GM12878 (cell line): Measurements from ENCODE around the gene DAZAP1.

Experiments used
- ATF3 ChIP-seq: IDR thresholded peaks from 2 replicates; pipeline ENCODE4 v1.6.1; 2011; ENCODE audit warnings: low read depth, mild to moderate bottlenecking, low read length, moderate library complexity, borderline replicate concordance; ENCODE audit errors: extremely low read depth
- JUND ChIP-seq: IDR thresholded peaks from 2 replicates; pipeline ENCODE4 v1.6.1; 2012; ENCODE audit warnings: low read depth, mild to moderate bottlenecking, low read length, improper control_type of control experiment, moderate library complexity
- NFYA ChIP-seq: IDR thresholded peaks from 2 replicates; pipeline ENCODE4 v1.6.1; 2011; ENCODE audit warnings: low read depth, mild to moderate bottlenecking, low read length, improper control_type of control experiment, borderline replicate concordance
- NRF1 ChIP-seq: conservative IDR thresholded peaks from 2 replicates; pipeline ENCODE4 v1.6.1; 2011; ENCODE audit warnings: mild to moderate bottlenecking, low read depth, low read length, improper control_type of control experiment
- POLR2A ChIP-seq: IDR thresholded peaks from 2 replicates; pipeline ENCODE4 v1.6.1; 2011; ENCODE audit warnings: low read depth, mild to moderate bottlenecking, low read length
- POLR2AphosphoS5 ChIP-seq: IDR thresholded peaks from 2 replicates; pipeline ENCODE4 v1.6.1; 2011; ENCODE audit warnings: mild to moderate bottlenecking, low read length, inconsistent platforms
- SMARCA5 ChIP-seq: fragments of 450-650 bp; IDR thresholded peaks from 2 replicates; pipeline ENCODE4 v1.6.1; 2017; ENCODE audit warnings: mild to moderate bottlenecking
- TAF1 ChIP-seq: IDR thresholded peaks from 2 replicates; pipeline ENCODE4 v1.6.1; 2011; ENCODE audit warnings: mild to moderate bottlenecking, low read depth, low read length, borderline replicate concordance
- TF ChIP-seq, protein P1 (sequence below): fragments of 450-650 bp; IDR thresholded peaks from 2 replicates; pipeline ENCODE4 v1.6.1; 2016; ENCODE audit warnings: mild to moderate bottlenecking
- TF ChIP-seq, protein P2 (sequence below): IDR thresholded peaks from 2 replicates; pipeline ENCODE4 v1.6.1; 2012; ENCODE audit warnings: low read depth, low read length, improper control_type of control experiment
- TF ChIP-seq, protein P3 (sequence below), 3 experiments: IDR thresholded peaks in 2 of 3; conservative IDR thresholded peaks in 1 of 3; 2 replicates each; pipeline ENCODE4 v1.5.1; 2011; ENCODE audit warnings: low read depth in 3 of 3, low read length in 3 of 3, mild to moderate bottlenecking in 3 of 3, control low read depth in 2 of 3, moderate library complexity in 2 of 3, inconsistent platforms in 1 of 3, mixed read lengths in 1 of 3; ENCODE audit not compliant: control insufficient read depth in 2 of 3, insufficient read depth in 1 of 3; ENCODE audit errors: extremely low read depth in 1 of 3

GRCh38 chr19:1438933-1439354 is 31.6 kb downstream of the DAZAP1 start:
- TF ChIP-seq NFYA (no peak), POLR2AphosphoS5 (no peak), JUND (no peak), NRF1 (no peak), POLR2A (no peak), TAF1 (no peak), ATF3 (no peak), SMARCA5 (no peak)
- TF ChIP-seq, protein P1, sequence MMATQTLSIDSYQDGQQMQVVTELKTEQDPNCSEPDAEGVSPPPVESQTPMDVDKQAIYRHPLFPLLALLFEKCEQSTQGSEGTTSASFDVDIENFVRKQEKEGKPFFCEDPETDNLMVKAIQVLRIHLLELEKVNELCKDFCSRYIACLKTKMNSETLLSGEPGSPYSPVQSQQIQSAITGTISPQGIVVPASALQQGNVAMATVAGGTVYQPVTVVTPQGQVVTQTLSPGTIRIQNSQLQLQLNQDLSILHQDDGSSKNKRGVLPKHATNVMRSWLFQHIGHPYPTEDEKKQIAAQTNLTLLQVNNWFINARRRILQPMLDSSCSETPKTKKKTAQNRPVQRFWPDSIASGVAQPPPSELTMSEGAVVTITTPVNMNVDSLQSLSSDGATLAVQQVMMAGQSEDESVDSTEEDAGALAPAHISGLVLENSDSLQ = no peak
- TF ChIP-seq, protein P2, sequence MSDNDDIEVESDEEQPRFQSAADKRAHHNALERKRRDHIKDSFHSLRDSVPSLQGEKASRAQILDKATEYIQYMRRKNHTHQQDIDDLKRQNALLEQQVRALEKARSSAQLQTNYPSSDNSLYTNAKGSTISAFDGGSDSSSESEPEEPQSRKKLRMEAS = no peak
- TF ChIP-seq, protein P3, sequence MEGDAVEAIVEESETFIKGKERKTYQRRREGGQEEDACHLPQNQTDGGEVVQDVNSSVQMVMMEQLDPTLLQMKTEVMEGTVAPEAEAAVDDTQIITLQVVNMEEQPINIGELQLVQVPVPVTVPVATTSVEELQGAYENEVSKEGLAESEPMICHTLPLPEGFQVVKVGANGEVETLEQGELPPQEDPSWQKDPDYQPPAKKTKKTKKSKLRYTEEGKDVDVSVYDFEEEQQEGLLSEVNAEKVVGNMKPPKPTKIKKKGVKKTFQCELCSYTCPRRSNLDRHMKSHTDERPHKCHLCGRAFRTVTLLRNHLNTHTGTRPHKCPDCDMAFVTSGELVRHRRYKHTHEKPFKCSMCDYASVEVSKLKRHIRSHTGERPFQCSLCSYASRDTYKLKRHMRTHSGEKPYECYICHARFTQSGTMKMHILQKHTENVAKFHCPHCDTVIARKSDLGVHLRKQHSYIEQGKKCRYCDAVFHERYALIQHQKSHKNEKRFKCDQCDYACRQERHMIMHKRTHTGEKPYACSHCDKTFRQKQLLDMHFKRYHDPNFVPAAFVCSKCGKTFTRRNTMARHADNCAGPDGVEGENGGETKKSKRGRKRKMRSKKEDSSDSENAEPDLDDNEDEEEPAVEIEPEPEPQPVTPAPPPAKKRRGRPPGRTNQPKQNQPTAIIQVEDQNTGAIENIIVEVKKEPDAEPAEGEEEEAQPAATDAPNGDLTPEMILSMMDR (IDR thresholded peaks at IDR 0.05 in 2 of 3, conservative IDR thresholded peaks at IDR 0.05 in 1 of 3; ENCODE audit: control insufficient read depth in 2 of 3, extremely low read depth in 1 of 3, insufficient read depth in 1 of 3, low read depth in 3 of 3, low read length in 3 of 3) = no peak
